GM13977 (cell line): Measurements from ENCODE around the gene SFTA2.

Source experiments
- DNase-seq: peaks from one replicate; pipeline ENCODE4 v3.0.0; 2012; ENCODE audit warnings: low spot score
- CTCF ChIP-seq: IDR thresholded peaks from 2 replicates; pipeline ENCODE4 v1.5.1; 2012; ENCODE audit warnings: mild to moderate bottlenecking, control low read depth; ENCODE audit not compliant: insufficient read depth; ENCODE audit errors: extremely low read depth, missing control alignments
- in situ Hi-C: fragments of 300-500 bp; cut with MboI; formaldehyde crosslinking; loops from one replicate; pipeline ENCODE4 v1.12.0; 2022; ENCODE audit warnings: low sequenced_read_pairs, low pct_unique_long_range_greater_than_20kb, mixed read lengths, inconsistent platforms; ENCODE audit not compliant: unreplicated experiment

The SFTA2 gene

GRCh38 chr6:30888816-30889495 is 43.0 kb downstream of the SFTA2 start:
- no peak for TF ChIP-seq CTCF
- DNase-seq = no peak
- in situ Hi-C loops = no loop called here

GRCh38 chr6:30887901-30888815 is 43.8 kb downstream of the SFTA2 start:
- DNase-seq = no peak
- in situ Hi-C loops = no loop called here
- no peak for TF ChIP-seq CTCF

GRCh38 chr6:30886897-30887255 is 45.1 kb downstream of the SFTA2 start:
- DNase-seq = no peak
- TF ChIP-seq CTCF = no peak
- in situ Hi-C loops = no loop called here

- in situ Hi-C loops = no loop called here
- no peak for TF ChIP-seq CTCF
- DNase-seq = peak; percentile 27
Observed at GRCh38 chr6:30885999-30886896, 45.7 kb downstream of the SFTA2 start.

GRCh38 chr6:30885481-30885998 is 46.4 kb downstream of the SFTA2 start:
- TF ChIP-seq CTCF = no peak
- in situ Hi-C loops = no loop called here
- DNase-seq = peak; percentile 59
